ENCODE measurements around the gene CHL1.

- TF ChIP-seq EGR1 (IDR thresholded peaks at IDR 0.05) (no peak), EP300 (IDR thresholded peaks at IDR 0.05; ENCODE audit: borderline replicate concordance) (no peak)
Observed at GRCh38 chr3:335240-335639, 138.7 kb downstream of the CHL1 start.

Data from Ishikawa (cell line).